ENCODE data around the gene RRAGC.

RRAGC gene

GRCh38 chr1:38870996-38871395 is 11.4 kb upstream of the RRAGC start:
- Histone ChIP-seq H3K27me3 (ENCODE audit: low read depth, low read length) (no peaks in the 10 kb centered on the region), H3K79me2 (ENCODE audit: low read length) (peaks cover 39% of the 10 kb centered on the region), H3K4me3 (ENCODE audit: low read length) (no peak overlapping the region), H2AFZ (ENCODE audit: low read depth, low read length) (no peak overlapping the region), H3K9ac (ENCODE audit: low read length) (no peak overlapping the region), H4K20me1 (ENCODE audit: insufficient read depth, low read length) (peaks cover 8% of the 10 kb centered on the region; the same call in 1 of the 2 replicates), H3K9me3 (ENCODE audit: insufficient read depth, low read length) (no peaks in the 10 kb centered on the region), H3K4me1 (ENCODE audit: low read length) (peaks cover 19% of the 10 kb centered on the region), H3K4me2 (ENCODE audit: low read length) (no peak overlapping the region), H3K27ac (ENCODE audit: low read length) (no peak overlapping the region), H3K36me3 (replicated peaks; ENCODE audit: low read depth, low read length) (peaks cover 2% of the 10 kb centered on the region)
- no peak for TF ChIP-seq CTCF (IDR thresholded peaks at IDR 0.05; ENCODE audit: low read depth, low read length)
- no peak for TF ChIP-seq EZH2phosphoT487 (IDR thresholded peaks at IDR 0.05; ENCODE audit: low read depth)

DNA sequence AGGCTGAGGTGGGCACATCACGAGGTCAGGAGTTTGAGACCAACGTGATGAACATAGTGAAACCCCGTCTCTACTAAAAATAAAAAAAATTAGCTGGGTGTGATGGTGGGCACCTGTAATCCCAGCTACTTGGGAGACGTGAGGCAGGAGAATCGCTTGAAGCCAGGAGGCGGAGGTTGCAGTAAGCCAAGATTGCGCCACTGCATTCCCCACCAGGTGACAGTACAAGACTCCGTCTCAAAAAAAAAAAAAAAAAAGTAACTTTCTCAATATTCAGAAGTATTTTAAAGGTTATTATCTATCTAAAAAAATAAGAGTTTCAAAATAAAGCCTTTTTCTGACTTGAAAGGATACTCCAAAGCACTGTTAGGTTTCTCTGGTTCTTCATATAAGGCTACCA is 7.6 kb upstream of the RRAGC start:
- H3K79me2 ChIP-seq (ENCODE audit: low read length) = peaks cover 48% of the 10 kb centered on the region
- H3K27me3 ChIP-seq (ENCODE audit: low read depth, low read length) = no peaks in the 10 kb centered on the region
- no peak overlapping the region for H3K4me2 ChIP-seq (ENCODE audit: low read length)
- peaks cover 6% of the 10 kb centered on the region for H3K36me3 ChIP-seq (replicated peaks; ENCODE audit: low read depth, low read length)
- peaks cover 14% of the 10 kb centered on the region for H3K4me1 ChIP-seq (ENCODE audit: low read length)
- no peaks in the 10 kb centered on the region for H3K9me3 ChIP-seq (ENCODE audit: insufficient read depth, low read length)
- no peak overlapping the region for H3K4me3 ChIP-seq (ENCODE audit: low read length)
- no peak overlapping the region for H2AFZ ChIP-seq (ENCODE audit: low read depth, low read length)
- peaks cover 15% of the 10 kb centered on the region; the same call in 1 of the 2 replicates for H4K20me1 ChIP-seq (ENCODE audit: insufficient read depth, low read length)
- TF ChIP-seq EZH2phosphoT487 (IDR thresholded peaks at IDR 0.05; ENCODE audit: low read depth) (no peak), CTCF (IDR thresholded peaks at IDR 0.05; ENCODE audit: low read depth, low read length) (no peak)
- H3K27ac ChIP-seq (ENCODE audit: low read length) = no peak overlapping the region
- no peak overlapping the region for H3K9ac ChIP-seq (ENCODE audit: low read length)

GRCh38 chr1:38865112-38865715 is 5.6 kb upstream of the RRAGC start:
- H4K20me1 ChIP-seq (ENCODE audit: insufficient read depth, low read length) = peaks cover 15% of the 10 kb centered on the region; the same call in 1 of the 2 replicates
- H3K9me3 ChIP-seq (ENCODE audit: insufficient read depth, low read length) = no peaks in the 10 kb centered on the region

DNA sequence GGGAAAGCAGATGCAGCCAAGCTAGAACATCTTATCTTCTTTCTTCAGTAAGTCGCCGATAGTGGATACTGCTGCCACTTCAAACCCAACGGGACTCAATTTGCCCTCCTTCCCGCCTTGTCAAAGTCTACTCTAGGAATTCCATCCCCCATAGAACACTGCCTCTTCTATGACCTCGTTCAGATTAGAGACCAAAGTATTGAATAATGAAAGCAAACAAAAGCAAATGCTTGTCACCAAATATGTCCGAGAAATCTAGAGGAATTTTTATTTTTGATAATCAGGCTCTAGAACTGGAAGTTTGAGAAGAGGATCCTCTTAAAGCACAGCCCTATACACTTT is 853 bp upstream of the RRAGC start:
- H3K4me1 ChIP-seq (ENCODE audit: low read length) = peaks cover 35% of the 10 kb centered on the region
- H3K9me3 ChIP-seq (ENCODE audit: insufficient read depth, low read length) = no peaks in the 10 kb centered on the region
- H2AFZ ChIP-seq (ENCODE audit: low read depth, low read length) = peak overlapping the region; percentile 36; the same call in 1 of the 2 replicates
- peak overlapping the region; percentile 98 for H3K4me2 ChIP-seq (ENCODE audit: low read length)
- peak overlapping the region; percentile 100 for H3K4me3 ChIP-seq (ENCODE audit: low read length)
- H3K36me3 ChIP-seq (replicated peaks; ENCODE audit: low read depth, low read length) = peaks cover 34% of the 10 kb centered on the region
- H3K27ac ChIP-seq (ENCODE audit: low read length) = peak overlapping the region; percentile 73
- peaks cover 76% of the 10 kb centered on the region for H3K79me2 ChIP-seq (ENCODE audit: low read length)
- H4K20me1 ChIP-seq (ENCODE audit: insufficient read depth, low read length) = 0 out of 2 replicates have a peak, but pooled peaks cover 7% of the 10 kb centered on the region
- TF ChIP-seq EZH2phosphoT487 (IDR thresholded peaks at IDR 0.05; ENCODE audit: low read depth) (no peak), CTCF (IDR thresholded peaks at IDR 0.05; ENCODE audit: low read depth, low read length) (no peak)
- no peaks in the 10 kb centered on the region for H3K27me3 ChIP-seq (ENCODE audit: low read depth, low read length)
- H3K9ac ChIP-seq (ENCODE audit: low read length) = peak overlapping the region; percentile 98

More at GRCh38 chr1:38865112-38865715, 5.6 kb upstream of the RRAGC start:
- TF ChIP-seq CTCF (IDR thresholded peaks at IDR 0.05; ENCODE audit: low read depth, low read length) (no peak), EZH2phosphoT487 (IDR thresholded peaks at IDR 0.05; ENCODE audit: low read depth) (no peak)
- Histone ChIP-seq H3K4me2 (ENCODE audit: low read length) (no peak overlapping the region), H3K9ac (ENCODE audit: low read length) (no peak overlapping the region), H3K4me3 (ENCODE audit: low read length) (no peak overlapping the region), H3K79me2 (ENCODE audit: low read length) (peaks cover 58% of the 10 kb centered on the region), H3K4me1 (ENCODE audit: low read length) (peaks cover 17% of the 10 kb centered on the region), H2AFZ (ENCODE audit: low read depth, low read length) (no peak overlapping the region), H3K27me3 (ENCODE audit: low read depth, low read length) (no peaks in the 10 kb centered on the region), H3K36me3 (replicated peaks; ENCODE audit: low read depth, low read length) (peaks cover 9% of the 10 kb centered on the region), H3K27ac (ENCODE audit: low read length) (no peak overlapping the region)

All from OCI-LY3 (cell line).